ENCODE results near the gene RAI1. TPM values are rescaled to one million over a fixed set of nuclear protein-coding genes. Genes with fewer than 3 reads are reported as not detected.

RAI1 gene
- total and polyA plus RNA-seq, 9 donors: 1.5 to 57.7 (median 35.3) TPM

GRCh38 chr17:17699491-17699890 lies 18.2 kb downstream of the RAI1 start:
- Histone ChIP-seq H3K27me3 (no peaks in the 10 kb centered on the region), H3K36me3 (no peaks in the 10 kb centered on the region), H3K4me3 (no peak overlapping the region), H3K4me1 (ENCODE audit: insufficient read depth) (peaks cover 41% of the 10 kb centered on the region), H3K27ac (no peak overlapping the region), H3K9me3 (no peaks in the 10 kb centered on the region)
- WGBS, 3 donors: 81 to 85% (median 84%) methylated on average over 7 of the region's 7 CpGs
- no peak for TF ChIP-seq EP300 (IDR thresholded peaks at IDR 0.05)
- TF ChIP-seq CTCF (IDR thresholded peaks at IDR 0.05): no peak
- TF ChIP-seq POLR2A (IDR thresholded peaks at IDR 0.05): no peak
- no peak for DNase-seq
- intact Hi-C loops (cut with DNase I): loop anchor here in 2 of 4 donors (5.0 to 10.0 kb wide), 2 partner anchors 38 to 105 kb away; no protein-coding TSS in a partner anchor

- Histone ChIP-seq H3K9me3 (no peaks in the 10 kb centered on the region), H3K27ac (no peak overlapping the region), H3K4me3 (peak overlapping the region; percentile 19), H3K36me3 (no peaks in the 10 kb centered on the region), H3K4me1 (ENCODE audit: insufficient read depth) (peaks cover 39% of the 10 kb centered on the region), H3K27me3 (no peaks in the 10 kb centered on the region)
- 27 to 53% (median 35%) methylated on average over 77 to 86 of the region's 86 CpGs for WGBS, 3 donors
- no peak for DNase-seq
- intact Hi-C loops (cut with DNase I): no loop called here
- no peak for TF ChIP-seq POLR2A (IDR thresholded peaks at IDR 0.05)
- TF ChIP-seq EP300 (IDR thresholded peaks at IDR 0.05): no peak
- TF ChIP-seq CTCF (IDR thresholded peaks at IDR 0.05): no peak
These were observed 19.2 kb downstream of the RAI1 start for GRCh38 chr17:17700251-17700969.

DNA sequence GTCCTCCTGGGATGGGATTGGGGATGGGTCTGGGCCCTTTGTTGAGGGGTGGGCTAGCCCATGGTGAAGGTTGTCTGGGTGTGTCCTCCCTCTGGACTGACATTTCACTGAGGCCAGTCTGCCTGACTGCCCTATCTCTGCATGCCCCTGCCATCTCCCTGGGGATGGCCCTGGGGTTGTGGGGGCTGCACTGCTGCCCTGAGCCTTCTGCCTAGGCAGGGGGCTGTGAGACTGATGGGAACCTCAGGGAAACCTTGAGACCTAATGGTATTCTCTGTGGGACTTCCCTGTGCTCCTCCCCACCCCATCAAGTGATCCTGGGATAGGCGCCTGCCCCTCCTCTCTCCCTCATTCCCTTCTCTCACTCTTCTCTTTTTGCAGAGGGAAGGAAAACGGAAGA lies 19.9 kb downstream of the RAI1 start:
- H3K9me3 ChIP-seq: no peaks in the 10 kb centered on the region
- no peak for DNase-seq
- TF ChIP-seq CTCF (IDR thresholded peaks at IDR 0.05): no peak
- TF ChIP-seq POLR2A (IDR thresholded peaks at IDR 0.05): no peak
- no peak for TF ChIP-seq EP300 (IDR thresholded peaks at IDR 0.05)
- WGBS, 3 donors: 88 to 94% (median 90%) methylated on average over 2 of the region's 2 CpGs
- no peak overlapping the region for H3K27ac ChIP-seq
- no peaks in the 10 kb centered on the region for H3K36me3 ChIP-seq
- intact Hi-C loops (cut with DNase I): no loop called here
- H3K4me3 ChIP-seq: no peak overlapping the region
- peaks cover 35% of the 10 kb centered on the region for H3K4me1 ChIP-seq (ENCODE audit: insufficient read depth)
- no peaks in the 10 kb centered on the region for H3K27me3 ChIP-seq

DNA sequence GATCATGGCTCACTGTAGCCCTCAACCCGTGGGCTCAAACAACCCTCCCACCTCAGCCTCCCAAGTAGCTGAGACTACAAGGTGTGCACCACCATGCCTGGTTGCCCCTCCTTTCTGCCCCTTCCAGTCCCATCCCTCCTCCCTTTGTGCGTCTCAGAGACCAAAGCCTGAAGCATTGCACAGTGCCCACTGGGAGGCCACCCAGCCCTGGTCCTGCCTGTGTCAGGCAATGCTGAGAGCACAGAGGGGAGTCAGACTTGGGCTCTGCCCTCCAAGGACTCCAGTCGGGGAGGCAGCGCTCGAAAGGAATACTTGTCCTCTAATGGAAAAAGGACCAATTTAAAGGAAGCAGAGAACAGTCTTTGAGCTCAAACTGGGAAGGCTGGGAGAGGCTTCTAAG lies 20.4 kb downstream of the RAI1 start:
- no peak for DNase-seq
- peaks cover 35% of the 10 kb centered on the region for H3K4me1 ChIP-seq (ENCODE audit: insufficient read depth)
- TF ChIP-seq POLR2A (IDR thresholded peaks at IDR 0.05) (no peak), CTCF (IDR thresholded peaks at IDR 0.05) (no peak), EP300 (IDR thresholded peaks at IDR 0.05) (no peak)
- WGBS, 3 donors: 87 to 90% (median 90%) methylated on average over 5 of the region's 5 CpGs
- intact Hi-C loops (cut with DNase I): no loop called here
- no peak overlapping the region for H3K4me3 ChIP-seq
- H3K36me3 ChIP-seq: no peaks in the 10 kb centered on the region
- H3K27me3 ChIP-seq: no peaks in the 10 kb centered on the region
- H3K9me3 ChIP-seq: no peaks in the 10 kb centered on the region
- H3K27ac ChIP-seq: no peak overlapping the region

All from ovary (tissue), 9 donors.